Spleen (tissue), 7 donors: ENCODE data around the gene DCDC1.

Experiments used
- CTCF ChIP-seq, 11 experiments: fragments of 200-600 bp in 7 of 11; fragments of 450-650 bp in 4 of 11; sonication (generic) in 4 of 11; IDR thresholded peaks in 8 of 11; conservative IDR thresholded peaks in 3 of 11; 1 replicate in 7 of 11; 2 replicates in 4 of 11; pipeline versions ENCODE4 v1.4.0 to v1.8.0; 2016 to 2021; ENCODE audit warnings: antibody characterized with exemption in 11 of 11, inconsistent platforms in 4 of 11, mild to moderate bottlenecking in 1 of 11
- POLR2A ChIP-seq, 3 donors: fragments of 450-650 bp; IDR thresholded peaks; one replicate each; pipeline ENCODE4 v1.5.1; 2017; ENCODE audit warnings: antibody characterized with exemption in 3 of 3, mild to moderate bottlenecking in 1 of 3
- POLR2AphosphoS5 ChIP-seq, 3 donors: sonication (generic); formaldehyde crosslinking; IDR thresholded peaks; one replicate each; pipeline ENCODE4 v1.5.1; 2017; ENCODE audit warnings: antibody characterized with exemption in 3 of 3
- donor health status: DM: no; HTN: no; CAD: no; lungs with moderate emphysema.
- donor health status: DM: no; HTN: no; CAD: no.
- donor health status: DM: no; HTN: no; CAD: no.

- TF ChIP-seq CTCF (IDR thresholded peaks at IDR 0.05 in 8 of 11, conservative IDR thresholded peaks at IDR 0.05 in 3 of 11) (no peak), POLR2A (IDR thresholded peaks at IDR 0.05) (no peak), POLR2AphosphoS5 (IDR thresholded peaks at IDR 0.05) (no peak)
Observed at GRCh38 chr11:30985536-30985935, 384.0 kb downstream of the DCDC1 start.
